A673 (cell line): ENCODE data around the gene KRT77. TPM values are rescaled to one million over a fixed set of nuclear protein-coding genes. Genes with fewer than 3 reads are reported as not detected.

ENCODE experiments used
- BruUV-seq: library from RNA; stranded (reverse); fragments of 400-500 nt; replicated peaks from 2 replicates; lab custom pipeline; 2021; lab: Mats Ljungman, UMichigan
- CTCF ChIA-PET: fragments of 300-600 bp; sonication (Branson Sonifier 250); formaldehyde crosslinking; loops from one replicate; lab custom pipeline; 2022; ENCODE audit warnings: antibody characterized with exemption; lab: Charles Lee
- POLR2A ChIA-PET: fragments of 300-600 bp; sonication (Branson Sonifier 250); formaldehyde crosslinking; loops from one replicate; lab custom pipeline; 2022; ENCODE audit warnings: antibody characterized with exemption; ENCODE audit not compliant: low non-redundant PET; lab: Charles Lee
- DNase-seq: peaks from one replicate; pipeline ENCODE4 v3.0.0-alpha.2; 2015; ENCODE audit warnings: low spot score
- H3K27ac ChIP-seq: fragments of 200-600 bp; sonication (generic); 2 replicates; pipeline ENCODE4 v1.5.1; 2016; ENCODE audit warnings: mixed run types, low read depth, mild to moderate bottlenecking, mixed read lengths, antibody characterized with exemption, low read length; ENCODE audit not compliant: poor library complexity, severe bottlenecking
- H3K27me3 ChIP-seq: fragments of 200-600 bp; sonication (generic); replicated peaks from 2 replicates; pipeline ENCODE4 v1.6.1; 2017; ENCODE audit warnings: mixed run types, low read depth, mild to moderate bottlenecking, mixed read lengths, antibody characterized with exemption, low read length; ENCODE audit not compliant: insufficient read depth, poor library complexity
- H3K36me3 ChIP-seq: fragments of 200-600 bp; sonication (generic); 2 replicates; pipeline ENCODE4 v1.6.1; 2016; ENCODE audit warnings: mixed run types, mild to moderate bottlenecking, mixed read lengths, antibody characterized with exemption, low read length; ENCODE audit not compliant: insufficient read depth, poor library complexity, severe bottlenecking
- H3K4me1 ChIP-seq: fragments of 200-600 bp; sonication (generic); 2 replicates; pipeline ENCODE4 v1.6.1; 2017; ENCODE audit warnings: mixed run types, mild to moderate bottlenecking, mixed read lengths, antibody characterized with exemption, low read length; ENCODE audit not compliant: insufficient read depth, poor library complexity, severe bottlenecking
- H3K4me3 ChIP-seq: fragments of 200-600 bp; sonication (generic); 2 replicates; pipeline ENCODE4 v1.5.1; 2016; ENCODE audit warnings: low read depth, mixed run types, mild to moderate bottlenecking, mixed read lengths, low read length; ENCODE audit not compliant: poor library complexity, severe bottlenecking
- H3K9me3 ChIP-seq: fragments of 200-600 bp; sonication (generic); 2 replicates; pipeline ENCODE4 v1.6.1; 2016; ENCODE audit warnings: mixed run types, low read depth, mild to moderate bottlenecking, mixed read lengths, antibody characterized with exemption, low read length; ENCODE audit not compliant: poor library complexity, severe bottlenecking
- CTCF ChIP-seq: fragments of 300-800, 200-600 bp; sonication (generic); conservative IDR thresholded peaks from 2 replicates; pipeline ENCODE4 v1.5.1; 2017; ENCODE audit warnings: low read depth, mild to moderate bottlenecking, antibody characterized with exemption, low read length, moderate library complexity, mixed read lengths
- EZH2 ChIP-seq: fragments of 200-600 bp; sonication (generic); IDR thresholded peaks from 2 replicates; pipeline ENCODE4 v1.6.1; 2017; ENCODE audit warnings: borderline replicate concordance, low read depth, mild to moderate bottlenecking, mixed read lengths, antibody characterized with exemption, low read length; ENCODE audit not compliant: poor library complexity, severe bottlenecking
- intact Hi-C: fragments of 100-400 bp; cut with micrococcal nuclease; formaldehyde crosslinking; loops from one replicate; pipeline ENCODE4 v1.10.0; 2022; ENCODE audit not compliant: unreplicated experiment
- total RNA-seq: library from RNA; stranded (reverse); gene quantifications from 2 replicates; pipeline ENCODE4 v1.2.3, GENCODE V29; 2021

The KRT77 gene
- total RNA-seq, 1 experiment from 2014 or later = not detected

- no peaks in the 10 kb centered on the region for H3K27me3 ChIP-seq
- H3K27ac ChIP-seq = no peak overlapping the region
- TF ChIP-seq CTCF (no peak), EZH2 (no peak)
- DNase-seq = no peak
- intact Hi-C loops = no loop called here
- no peak overlapping the region for H3K4me3 ChIP-seq
- H3K9me3 ChIP-seq = no peaks in the 10 kb centered on the region
- POLR2A ChIA-PET = no interaction called here
- no peaks in the 10 kb centered on the region for H3K36me3 ChIP-seq
- BruUV-seq = no TSS peak
- CTCF ChIA-PET = no interaction called here
- no peaks in the 10 kb centered on the region for H3K4me1 ChIP-seq
These were observed 59.9 kb downstream of the KRT77 start for GRCh38 chr12:52643233-52644077.

DNA sequence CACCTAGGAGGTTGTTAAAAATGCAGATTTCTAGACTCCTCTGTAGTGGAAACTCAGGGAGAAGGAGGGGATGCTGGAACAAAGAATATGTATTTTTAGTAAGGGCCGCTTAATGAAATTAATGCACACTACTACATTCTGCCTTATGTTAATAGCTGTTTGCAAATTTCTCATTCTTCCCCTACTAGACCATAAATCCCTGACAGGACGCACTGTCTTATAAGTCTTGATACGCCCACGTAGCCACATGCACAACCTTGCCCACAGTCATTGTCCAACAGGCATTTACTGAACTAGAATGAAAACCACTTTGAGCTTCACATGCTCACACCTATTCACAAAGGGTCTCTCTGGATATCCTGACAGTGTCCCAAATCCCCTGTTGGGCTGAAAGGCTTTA lies 61.9 kb downstream of the KRT77 start:
- H3K27ac ChIP-seq = no peak overlapping the region
- H3K9me3 ChIP-seq = no peaks in the 10 kb centered on the region
- ChIA-PET CTCF (no interaction called here), POLR2A (no interaction called here)
- no peak for TF ChIP-seq CTCF
- no peak for TF ChIP-seq EZH2
- peaks cover 3% of the 10 kb centered on the region for H3K4me1 ChIP-seq
- H3K4me3 ChIP-seq = no peak overlapping the region
- no peaks in the 10 kb centered on the region for H3K36me3 ChIP-seq
- H3K27me3 ChIP-seq = no peaks in the 10 kb centered on the region
- BruUV-seq = no TSS peak
- no peak for DNase-seq
- intact Hi-C loops = no loop called here

Other genes with a start within 250 kb of the KRT77 start
- gene KRT6C, start 229.7 kb downstream of the KRT77 start, total RNA-seq = not detected in 2 replicates
- gene KRT6A, start 210.3 kb downstream of the KRT77 start, total RNA-seq = 0.24 TPM in 1 of 2 replicates, not detected in the other
- gene KRT5, start 183.1 kb downstream of the KRT77 start, total RNA-seq = 0.48 and 0.67 TPM in 2 replicates
- not detected in 2 replicates for gene KRT71, start 150.4 kb downstream of the KRT77 start, total RNA-seq
- gene KRT74, start 129.7 kb downstream of the KRT77 start, total RNA-seq = not detected in 2 replicates
- gene KRT72, start 102.1 kb downstream of the KRT77 start, total RNA-seq = not detected in 2 replicates
- not detected in 2 replicates for gene KRT73, start 85.0 kb downstream of the KRT77 start, total RNA-seq
- gene KRT2, start 51.3 kb downstream of the KRT77 start, total RNA-seq = not detected in 2 replicates
- gene KRT1, start 23.1 kb downstream of the KRT77 start, total RNA-seq = not detected in 2 replicates
- not detected in 2 replicates for gene KRT76, start 73.8 kb upstream of the KRT77 start, total RNA-seq
- not detected in 2 replicates for gene KRT3, start 92.6 kb upstream of the KRT77 start, total RNA-seq
- gene KRT4, start 110.6 kb upstream of the KRT77 start, total RNA-seq = not detected in 2 replicates
- gene KRT79, start 130.8 kb upstream of the KRT77 start, total RNA-seq = not detected in 2 replicates
- gene KRT78, start 145.5 kb upstream of the KRT77 start, total RNA-seq = not detected in 2 replicates
- 15.4 and 16.2 TPM in 2 replicates for gene KRT8, start 201.6 kb upstream of the KRT77 start, total RNA-seq
- 179 and 209 TPM in 2 replicates for gene KRT18, start 245.6 kb upstream of the KRT77 start, total RNA-seq